Cardiac septum (tissue), 1 donor: ENCODE measurements around the gene NREP. TPM values are rescaled to one million over a fixed set of nuclear protein-coding genes. Genes with fewer than 3 reads are reported as not detected.

ENCODE experiments used
- DNase-seq: peaks from one replicate; pipeline ENCODE4 v3.0.0-alpha.2; 2020; ENCODE audit warnings: low spot score
- intact Hi-C: fragments of 100-400 bp; cut with DNase I; formaldehyde crosslinking; loops from one replicate; pipeline ENCODE4 v1.14.0; 2022
- total RNA-seq: library from RNA; stranded (reverse); fragmentation: NEBNext Ultra II Directional; extraction: Animal tissue kit (Norgen Biotek cat#: 25700); gene quantifications from one replicate; pipeline ENCODE4 v1.2.1, GENCODE V29; 2021
- donor health status: DM: no; HTN: no; CAD: no.

Gene NREP
- total RNA-seq, 1 donor from 2014 or later: 24.1 TPM

GRCh38 chr5:111772456-111773122 lies 15.6 kb upstream of the NREP start:
- DNase-seq: no peak
- intact Hi-C loops: no loop called here

- intact Hi-C loops: no loop called here
Observed at GRCh38 chr5:111769541-111769940, 12.5 kb upstream of the NREP start.

GRCh38 chr5:111765613-111766571 lies 8.9 kb upstream of the NREP start:
- intact Hi-C loops: no loop called here
- DNase-seq: no peak

More at GRCh38 chr5:111769541-111769940, 12.5 kb upstream of the NREP start:
- no peak for DNase-seq

- intact Hi-C loops: no loop called here
- DNase-seq: no peak
Observed at GRCh38 chr5:111764019-111764418, 7.0 kb upstream of the NREP start.

GRCh38 chr5:111762895-111763294 lies 5.9 kb upstream of the NREP start:
- intact Hi-C loops: no loop called here
- DNase-seq: no peak

GRCh38 chr5:111758284-111758628 lies 1.3 kb upstream of the NREP start:
- intact Hi-C loops: loop anchor here (5.0 to 10.0 kb wide), 4 partner anchors 99 to 657 kb away; partner anchors contain the start of gene EPB41L4A
- DNase-seq: no peak

- intact Hi-C loops: loop anchor here (2.0 to 10.0 kb wide), 5 partner anchors 77 to 657 kb away; partner anchors contain the start of gene EPB41L4A
- peak; percentile 97 for DNase-seq
Observed at GRCh38 chr5:111757355-111758283, 625 bp upstream of the NREP start.

- DNase-seq: no peak
- intact Hi-C loops: loop anchor here (1.0 to 10.0 kb wide), 6 partner anchors 75 to 659 kb away; partner anchors contain the start of gene EPB41L4A
Observed at GRCh38 chr5:111755942-111756381, 1.0 kb downstream of the NREP start.

GRCh38 chr5:111755345-111755941 lies 1.6 kb downstream of the NREP start:
- DNase-seq: no peak
- intact Hi-C loops: loop anchor here (5.0 to 10.0 kb wide), 4 partner anchors 102 to 659 kb away; partner anchors contain the start of gene EPB41L4A

- no peak for DNase-seq
- intact Hi-C loops: loop anchor here (10.0 kb wide), 1 partner anchor 661 kb away; the partner anchor contains the start of gene EPB41L4A
Observed at GRCh38 chr5:111753884-111754589, 3.0 kb downstream of the NREP start.

GRCh38 chr5:111752426-111752965 lies 4.5 kb downstream of the NREP start:
- DNase-seq: no peak
- intact Hi-C loops: loop anchor here (10.0 kb wide), 1 partner anchor 662 kb away; the partner anchor contains the start of gene EPB41L4A

- intact Hi-C loops: loop anchor here (10.0 kb wide), 1 partner anchor 665 kb away; the partner anchor contains the start of gene EPB41L4A
- DNase-seq: no peak
Observed at GRCh38 chr5:111749303-111750026, 7.5 kb downstream of the NREP start.

GRCh38 chr5:111748304-111748763 lies 8.7 kb downstream of the NREP start:
- intact Hi-C loops: no loop called here
- DNase-seq: no peak

GRCh38 chr5:111747337-111747736 lies 9.7 kb downstream of the NREP start:
- intact Hi-C loops: no loop called here
- no peak for DNase-seq

GRCh38 chr5:111746791-111747190 lies 10.2 kb downstream of the NREP start:
- DNase-seq: no peak
- intact Hi-C loops: no loop called here

- no peak for DNase-seq
- intact Hi-C loops: no loop called here
Observed at GRCh38 chr5:111745075-111745739, 11.8 kb downstream of the NREP start.
